ENCODE results near the gene MAN1C1. TPM values are rescaled to one million over a fixed set of nuclear protein-coding genes. Genes with fewer than 3 reads are reported as not detected.

Gene MAN1C1
- total and polyA plus RNA-seq, 10 of the 15 experiments (the other 5 are each of a cell fraction or from before 2014, with no cell fraction given), result 0.12 to 0.56 (median 0.22) TPM; not detected in 3

DNA sequence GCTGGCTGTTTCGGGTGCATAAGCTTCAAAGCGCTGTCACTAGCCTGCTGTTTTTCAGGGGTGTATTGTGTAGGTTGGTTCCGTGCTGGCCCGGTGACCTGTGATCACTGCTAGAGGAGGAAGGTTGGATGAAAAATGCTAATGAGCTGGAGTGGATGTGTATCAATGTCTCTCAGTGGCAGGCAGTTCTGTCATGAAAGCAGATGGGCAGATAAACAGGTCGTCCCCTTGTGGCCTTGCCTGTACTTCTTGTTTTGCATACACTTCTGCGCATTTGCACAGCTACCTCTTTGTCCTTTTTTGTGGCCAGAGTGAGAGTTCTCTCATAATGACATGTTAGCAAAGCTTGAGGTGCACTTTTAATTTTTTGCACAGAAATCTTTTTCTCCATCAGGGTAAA lies 186.3 kb downstream of the MAN1C1 start:
- ATAC-seq (peak; percentile 75), FAIRE-seq (peak; percentile 71), DNase-seq (ENCODE audit: low read depth, low spot score) (no peak)
- no peaks in the 10 kb centered on the region for H3K36me3 ChIP-seq (ENCODE audit: control insufficient read depth in 2 of 2, insufficient read depth in 2 of 2, low read length in 1 of 2)
- intact Hi-C loops (cut with micrococcal nuclease; ENCODE audit: unreplicated experiment), result loop anchor here (5.0 to 10.0 kb wide), 2 partner anchors 126 to 558 kb away; partner anchors contain the start of gene RSRP1
- CTCF ChIA-PET, result interaction anchor here (0.9 to 8.4 kb wide), 6 partner anchors 8 to 282 kb away, joined by 3 to 63 read pairs (median 8); no protein-coding TSS in a partner anchor
- H3K4me1 ChIP-seq (ENCODE audit: control insufficient read depth, insufficient read depth, low read length), result peaks cover 33% of the 10 kb centered on the region
- in situ Hi-C loops (cut with MboI), result loop anchor here (25.0 kb wide), 1 partner anchor 391 kb away; the partner anchor contains the start of gene RHCE
- no peak overlapping the region for H3K4me3 ChIP-seq
- no peaks in the 10 kb centered on the region for H3K27me3 ChIP-seq (replicated peaks in 1 of 2; ENCODE audit: control insufficient read depth in 2 of 2, insufficient read depth in 2 of 2, low read length in 1 of 2)
- SMC1A ChIA-PET (ENCODE audit: uncharacterized antibody, unreplicated experiment), result interaction anchor here (0.8 to 2.2 kb wide), 6 partner anchors 12 to 368 kb away, joined by 3 to 7 read pairs (median 3); no protein-coding TSS in a partner anchor
- no peak overlapping the region for H2AFZ ChIP-seq (ENCODE audit: control insufficient read depth, low read depth, low read length)
- RAD21 ChIA-PET (ENCODE audit: unreplicated experiment), result interaction anchor here (1.1 to 2.3 kb wide), 4 partner anchors 17 to 315 kb away, joined by 3 to 6 read pairs (median 4); partner anchors contain the start of gene MTFR1L
- BruUV-seq (replicated peaks), result no TSS peak
- no peaks in the 10 kb centered on the region for H3K79me2 ChIP-seq (ENCODE audit: control insufficient read depth, insufficient read depth, low read length)
- no peak overlapping the region for H3K27ac ChIP-seq (ENCODE audit: control insufficient read depth, insufficient read depth)
- H4K20me1 ChIP-seq (ENCODE audit: control insufficient read depth, insufficient read depth), result no peaks in the 10 kb centered on the region
- H3K9me3 ChIP-seq (replicated peaks; ENCODE audit: control insufficient read depth, insufficient read depth, low read length), result no peaks in the 10 kb centered on the region; the same call in 2 of the 3 replicates
- H3K9ac ChIP-seq (ENCODE audit: control insufficient read depth, insufficient read depth, low read length), result no peak overlapping the region
- H3K4me2 ChIP-seq (ENCODE audit: control insufficient read depth, insufficient read depth), result peak overlapping the region; percentile 78
- POLR2A ChIA-PET, result interaction anchor here (0.6 to 1.6 kb wide), 4 partner anchors 17 to 259 kb away, joined by 3 to 6 read pairs (median 4); partner anchors contain the start of genes LDLRAP1 and MTFR1L
- WGBS (ENCODE audit: insufficient coverage, insufficient replicate concordance, low lambda C conversion rate, missing lambda C conversion rate), result 9% methylated on average over 6 of the region's 6 CpGs
- TF ChIP-seq ATF7 (IDR thresholded peaks at IDR 0.05; ENCODE audit: low read depth), result peak; percentile 28; the same call in 1 of the 2 replicates
- TF ChIP-seq GABPA (IDR thresholded peaks at IDR 0.05; ENCODE audit: low read depth), result no peak
- TF ChIP-seq TARDBP (IDR thresholded peaks at IDR 0.05; ENCODE audit: borderline replicate concordance), result no peak
- TF ChIP-seq ZZZ3 (IDR thresholded peaks at IDR 0.05; ENCODE audit: control insufficient read depth, insufficient read length, low read depth), result no peak
- TF ChIP-seq EGR1 (IDR thresholded peaks at IDR 0.05; ENCODE audit: borderline replicate concordance in 1 of 2, low read depth in 2 of 2, low read length in 2 of 2), result no peak
- no peak for TF ChIP-seq SUZ12 (IDR thresholded peaks at IDR 0.05; ENCODE audit: unreplicated experiment)
- TF ChIP-seq, protein P1, sequence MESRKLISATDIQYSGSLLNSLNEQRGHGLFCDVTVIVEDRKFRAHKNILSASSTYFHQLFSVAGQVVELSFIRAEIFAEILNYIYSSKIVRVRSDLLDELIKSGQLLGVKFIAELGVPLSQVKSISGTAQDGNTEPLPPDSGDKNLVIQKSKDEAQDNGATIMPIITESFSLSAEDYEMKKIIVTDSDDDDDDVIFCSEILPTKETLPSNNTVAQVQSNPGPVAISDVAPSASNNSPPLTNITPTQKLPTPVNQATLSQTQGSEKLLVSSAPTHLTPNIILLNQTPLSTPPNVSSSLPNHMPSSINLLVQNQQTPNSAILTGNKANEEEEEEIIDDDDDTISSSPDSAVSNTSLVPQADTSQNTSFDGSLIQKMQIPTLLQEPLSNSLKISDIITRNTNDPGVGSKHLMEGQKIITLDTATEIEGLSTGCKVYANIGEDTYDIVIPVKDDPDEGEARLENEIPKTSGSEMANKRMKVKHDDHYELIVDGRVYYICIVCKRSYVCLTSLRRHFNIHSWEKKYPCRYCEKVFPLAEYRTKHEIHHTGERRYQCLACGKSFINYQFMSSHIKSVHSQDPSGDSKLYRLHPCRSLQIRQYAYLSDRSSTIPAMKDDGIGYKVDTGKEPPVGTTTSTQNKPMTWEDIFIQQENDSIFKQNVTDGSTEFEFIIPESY (IDR thresholded peaks at IDR 0.05), result no peak
- no peak for TF ChIP-seq E4F1 (IDR thresholded peaks at IDR 0.05; ENCODE audit: borderline replicate concordance, partially characterized antibody)
- no peak for TF ChIP-seq JUNB (IDR thresholded peaks at IDR 0.05)
- TF ChIP-seq KAT2A (conservative IDR thresholded peaks at IDR 0.05; ENCODE audit: control insufficient read depth, low read depth, low read length), result no peak
- no peak for TF ChIP-seq CREB1 (IDR thresholded peaks at IDR 0.05; ENCODE audit: low read depth)
- TF ChIP-seq, protein P2, sequence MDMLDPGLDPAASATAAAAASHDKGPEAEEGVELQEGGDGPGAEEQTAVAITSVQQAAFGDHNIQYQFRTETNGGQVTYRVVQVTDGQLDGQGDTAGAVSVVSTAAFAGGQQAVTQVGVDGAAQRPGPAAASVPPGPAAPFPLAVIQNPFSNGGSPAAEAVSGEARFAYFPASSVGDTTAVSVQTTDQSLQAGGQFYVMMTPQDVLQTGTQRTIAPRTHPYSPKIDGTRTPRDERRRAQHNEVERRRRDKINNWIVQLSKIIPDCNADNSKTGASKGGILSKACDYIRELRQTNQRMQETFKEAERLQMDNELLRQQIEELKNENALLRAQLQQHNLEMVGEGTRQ (IDR thresholded peaks at IDR 0.05; ENCODE audit: borderline replicate concordance, low read depth, low read length), result no peak
- no peak for TF ChIP-seq SMC3 (IDR thresholded peaks at IDR 0.05; ENCODE audit: borderline replicate concordance, low read length)
- TF ChIP-seq NR2F1 (conservative IDR thresholded peaks at IDR 0.05), result peak; percentile 32; the same call in 1 of the 2 replicates
- peak; percentile 64 for TF ChIP-seq RUNX3 (IDR thresholded peaks at IDR 0.05; ENCODE audit: low read length)
- no peak for TF ChIP-seq YY1 (IDR thresholded peaks at IDR 0.05; ENCODE audit: low read depth, low read length)
- no peak for TF ChIP-seq FOXM1 (IDR thresholded peaks at IDR 0.05; ENCODE audit: low read depth, low read length)

Measured in GM12878 (cell line).